ENCODE data around the gene MFSD12.
A peak's percentile ranks its signal among the peaks of the same experiment; 100 is the strongest.
"Not testable (repeated sequence)": the region's sequence is repeated elsewhere in the genome, so short reads cannot be mapped to it uniquely, and the experiment has no call there.

The MFSD12 gene

GRCh38 chr19:3585301-3586126 is 28.1 kb upstream of the MFSD12 start, which contains the start of gene GIPC3:
TSS of gene GIPC3 (plus strand) at chr19:3585478. CDS start at chr19:3585598, 120 bp downstream.
- DNase-seq (ENCODE audit: low read depth, low spot score) = no peak

GRCh38 chr19:3584036-3584802 is 26.8 kb upstream of the MFSD12 start:
- DNase-seq (ENCODE audit: low read depth, low spot score) = not testable (repeated sequence)

- not testable (repeated sequence) for DNase-seq (ENCODE audit: low read depth, low spot score)
Measured at GRCh38 chr19:3581792-3582191, 24.4 kb upstream of the MFSD12 start.

- DNase-seq (ENCODE audit: low read depth, low spot score) = no peak
Measured at GRCh38 chr19:3580156-3580934, 23.0 kb upstream of the MFSD12 start.

GRCh38 chr19:3578390-3578789 is 21.0 kb upstream of the MFSD12 start:
- DNase-seq (ENCODE audit: low read depth, low spot score) = no peak

GRCh38 chr19:3577723-3578344 is 20.4 kb upstream of the MFSD12 start:
- DNase-seq (ENCODE audit: low read depth, low spot score) = no peak

- peak; percentile 75 for DNase-seq (ENCODE audit: low read depth, low spot score)
Measured at GRCh38 chr19:3576696-3577443, 19.5 kb upstream of the MFSD12 start.

- no peak for DNase-seq (ENCODE audit: low read depth, low spot score)
Measured at GRCh38 chr19:3575949-3576673, 18.7 kb upstream of the MFSD12 start.

GRCh38 chr19:3575260-3575741 is 17.9 kb upstream of the MFSD12 start:
- peak; percentile 80 for DNase-seq (ENCODE audit: low read depth, low spot score)

GRCh38 chr19:3573858-3574637 is 16.7 kb upstream of the MFSD12 start:
- peak; percentile 99 for DNase-seq (ENCODE audit: low read depth, low spot score)

GRCh38 chr19:3573162-3573857 is 15.9 kb upstream of the MFSD12 start:
- no peak for DNase-seq (ENCODE audit: low read depth, low spot score)

- no peak for DNase-seq (ENCODE audit: low read depth, low spot score)
Measured at GRCh38 chr19:3572855-3573161, 15.4 kb upstream of the MFSD12 start, which contains the start of gene HMG20B. TSS of gene HMG20B (plus strand) at chr19:3572944. CDS start at chr19:3573310, 366 bp downstream.

- peak; percentile 100 for DNase-seq (ENCODE audit: low read depth, low spot score)
Measured at GRCh38 chr19:3572132-3572854, 14.9 kb upstream of the MFSD12 start.

GRCh38 chr19:3570606-3571011 is 13.2 kb upstream of the MFSD12 start:
- DNase-seq (ENCODE audit: low read depth, low spot score) = no peak

- DNase-seq (ENCODE audit: low read depth, low spot score) = not testable (repeated sequence)
Measured at GRCh38 chr19:3570042-3570441, 12.7 kb upstream of the MFSD12 start.

- DNase-seq (ENCODE audit: low read depth, low spot score) = peak; percentile 81
Measured at GRCh38 chr19:3565139-3565538, 7.8 kb upstream of the MFSD12 start.

- no peak for DNase-seq (ENCODE audit: low read depth, low spot score)
Measured at GRCh38 chr19:3563709-3564524, 6.5 kb upstream of the MFSD12 start.
